GM23338 (cell line): ENCODE measurements around the gene ATP8A1. TPM values are rescaled to one million over a fixed set of nuclear protein-coding genes. Genes with fewer than 3 reads are reported as not detected.

ENCODE experiments used
- ATAC-seq: fragments of 200-7000 bp; cut with Tn5 transposase; 3 replicates; pipeline ENCODE4 v1.9.1; 2020
- DNase-seq: peaks from one replicate; pipeline ENCODE4 v3.0.0-alpha.2; 2015; ENCODE audit warnings: low spot score
- H2AFZ ChIP-seq: fragments of 200-600 bp; sonication (generic); 2 replicates; pipeline ENCODE4 v1.8.0; 2016; ENCODE audit warnings: antibody characterized with exemption, mild to moderate bottlenecking, moderate library complexity
- H3F3A ChIP-seq: fragments of 200-600 bp; sonication (generic); replicated peaks from 2 replicates; pipeline ENCODE4 v1.8.0; 2017; ENCODE audit warnings: antibody characterized with exemption, mixed run types, low read depth
- H3K27ac ChIP-seq: fragments of 200-600 bp; sonication (generic); 2 replicates; pipeline ENCODE4 v1.6.1; 2016; ENCODE audit warnings: low read depth
- H3K27me3 ChIP-seq: fragments of 200-600 bp; sonication (generic); 2 replicates; pipeline ENCODE4 v1.8.0; 2016; ENCODE audit warnings: mild to moderate bottlenecking, mixed run types, moderate library complexity; ENCODE audit not compliant: insufficient read depth
- H3K36me3 ChIP-seq: fragments of 200-600 bp; sonication (generic); 2 replicates; pipeline ENCODE4 v1.8.0; 2016; ENCODE audit warnings: mild to moderate bottlenecking; ENCODE audit not compliant: insufficient read depth
- H3K4me1 ChIP-seq: fragments of 200-600 bp; sonication (generic); 2 replicates; pipeline ENCODE4 v1.8.0; 2016; ENCODE audit warnings: mild to moderate bottlenecking, moderate library complexity; ENCODE audit not compliant: insufficient read depth
- H3K4me2 ChIP-seq: fragments of 200-600 bp; sonication (generic); 2 replicates; pipeline ENCODE4 v1.7.1; 2017; ENCODE audit warnings: mixed run types
- H3K4me3 ChIP-seq: fragments of 200-600 bp; sonication (generic); 2 replicates; pipeline ENCODE4 v1.6.1; 2016; ENCODE audit warnings: mixed run types
- H3K79me2 ChIP-seq: fragments of 200-600 bp; sonication (generic); replicated peaks from 2 replicates; pipeline ENCODE4 v1.8.0; 2017; ENCODE audit warnings: mild to moderate bottlenecking; ENCODE audit not compliant: insufficient read depth
- H3K9me2 ChIP-seq: fragments of 200-600 bp; sonication (generic); 2 replicates; pipeline ENCODE4 v1.8.0; 2017; ENCODE audit not compliant: insufficient read depth
- H4K20me1 ChIP-seq: fragments of 200-600 bp; sonication (generic); replicated peaks from 2 replicates; pipeline ENCODE4 v1.8.0; 2017; ENCODE audit warnings: mild to moderate bottlenecking; ENCODE audit not compliant: insufficient read depth
- H3K27ac Mint-ChIP-seq: 2 replicates; pipeline ENCODE4 v1.8.0; 2020; ENCODE audit warnings: inconsistent platforms, mild to moderate bottlenecking, moderate library complexity, mixed read lengths
- H3K27me3 Mint-ChIP-seq: 3 replicates; pipeline ENCODE4 v1.8.0; 2022; ENCODE audit warnings: low read depth, mild to moderate bottlenecking, moderate library complexity, mixed read lengths, inconsistent platforms; ENCODE audit not compliant: insufficient read depth, poor library complexity
- H3K36me3 Mint-ChIP-seq: 3 replicates; pipeline ENCODE4 v1.8.0; 2021; ENCODE audit warnings: low read depth, mild to moderate bottlenecking, inconsistent platforms, moderate library complexity, mixed read lengths
- H3K4me1 Mint-ChIP-seq: 3 replicates; pipeline ENCODE4 v1.8.0; 2020; ENCODE audit warnings: mild to moderate bottlenecking, inconsistent platforms, mixed read lengths
- H3K4me3 Mint-ChIP-seq: 3 replicates; pipeline ENCODE4 v1.8.0; 2021; ENCODE audit warnings: moderate library complexity, mild to moderate bottlenecking, inconsistent platforms, mixed read lengths
- H3K9me3 Mint-ChIP-seq: 3 replicates; pipeline ENCODE4 v1.8.0; 2020; ENCODE audit warnings: moderate library complexity, mild to moderate bottlenecking, inconsistent platforms, mixed read lengths
- CREB1 ChIP-seq: fragments of 250-450 bp; sonication (Bioruptor Pico); IDR thresholded peaks from 2 replicates; pipeline ENCODE4 v1.5.0; 2020; ENCODE audit warnings: low read depth, mild to moderate bottlenecking, moderate library complexity
- EZH2 ChIP-seq: fragments of 200-600 bp; sonication (generic); IDR thresholded peaks from one replicate; pipeline ENCODE4 v1.8.0; 2017; ENCODE audit warnings: antibody characterized with exemption, mild to moderate bottlenecking, low read depth; ENCODE audit not compliant: unreplicated experiment
- EZH2phosphoT487 ChIP-seq: fragments of 200-600 bp; sonication (generic); IDR thresholded peaks from one replicate; pipeline ENCODE4 v1.8.1; 2018; ENCODE audit warnings: antibody characterized with exemption; ENCODE audit not compliant: unreplicated experiment
- JUNB ChIP-seq: IDR thresholded peaks from one replicate; pipeline ENCODE4 v1.6.1; 2016; ENCODE audit warnings: antibody characterized with exemption; ENCODE audit not compliant: unreplicated experiment
- NANOG ChIP-seq: IDR thresholded peaks from 2 replicates; pipeline ENCODE4 v1.6.1; 2016; ENCODE audit warnings: antibody characterized with exemption, borderline replicate concordance
- POLR2AphosphoS5 ChIP-seq: IDR thresholded peaks from 2 replicates; pipeline ENCODE4 v1.6.1; 2016; ENCODE audit warnings: antibody characterized with exemption, low read depth
- REST ChIP-seq: IDR thresholded peaks from one replicate; pipeline ENCODE4 v1.6.1; 2018; ENCODE audit warnings: antibody characterized with exemption; ENCODE audit not compliant: unreplicated experiment
- STAT1 ChIP-seq: IDR thresholded peaks from one replicate; pipeline ENCODE4 v1.6.1; 2016; ENCODE audit warnings: antibody characterized with exemption; ENCODE audit not compliant: unreplicated experiment
- ZNF114 ChIP-seq: fragments of 250-450 bp; sonication (Bioruptor Pico); IDR thresholded peaks from 2 replicates; pipeline ENCODE4 v1.5.0; 2020; ENCODE audit warnings: mild to moderate bottlenecking, moderate library complexity
- ZNF331 ChIP-seq: fragments of 250-450 bp; sonication (Bioruptor Pico); IDR thresholded peaks from 2 replicates; pipeline ENCODE4 v1.5.0; 2020; ENCODE audit warnings: low read depth, mild to moderate bottlenecking, moderate library complexity
- ZNF462 ChIP-seq: fragments of 250-450 bp; sonication (Bioruptor Pico); IDR thresholded peaks from 2 replicates; pipeline ENCODE4 v1.5.0; 2020; ENCODE audit warnings: mild to moderate bottlenecking, moderate library complexity
- polyA plus RNA-seq: library from polyadenylated mRNA; unstranded; fragments of >200 nt; fragmentation: Nextera tagmentation; extraction: Ambion mirVana; gene quantifications from 2 replicates; pipeline ENCODE4 v1.2.1, GENCODE V29; 2016
- total RNA-seq: library from RNA; depleted of rRNA; stranded (reverse); fragments of >200 nt; shearing (Covaris generic); gene quantifications from 2 replicates; pipeline ENCODE4 v1.2.3, GENCODE V29; 2014
- TF ChIP-seq, protein P1 (sequence below), 2 experiments: fragments of 200-600 bp in 1 of 2; sonication (generic) in 1 of 2; conservative IDR thresholded peaks; 2 replicates each; pipeline versions ENCODE4 v1.5.1 to v1.6.1; 2016 to 2017; ENCODE audit warnings: antibody characterized with exemption in 2 of 2, low read depth in 2 of 2, mild to moderate bottlenecking in 2 of 2, moderate library complexity in 1 of 2
- TF ChIP-seq, protein P2 (sequence below): IDR thresholded peaks from 2 replicates; pipeline ENCODE4 v1.6.1; 2016; ENCODE audit warnings: antibody characterized with exemption

The ATP8A1 gene
- total and polyA plus RNA-seq, 2 experiments from 2014 or later: 6.8 to 66.3 TPM

GRCh38 chr4:42391355-42391664 is 265.6 kb downstream of the ATP8A1 start:
- no peak for ATAC-seq
- H3K36me3 Mint-ChIP-seq: no peaks in the 10 kb centered on the region
- no peak overlapping the region for H2AFZ ChIP-seq
- DNase-seq: no peak
- H3K36me3 ChIP-seq: no peaks in the 10 kb centered on the region
- no peak overlapping the region for H3K4me3 ChIP-seq
- peaks cover 20% of the 10 kb centered on the region for H3K4me1 ChIP-seq
- no peaks in the 10 kb centered on the region for H3F3A ChIP-seq
- H3K9me3 Mint-ChIP-seq: no peaks in the 10 kb centered on the region; the same call in 2 of the 3 replicates
- H4K20me1 ChIP-seq: no peaks in the 10 kb centered on the region
- peaks cover 32% of the 10 kb centered on the region for H3K27me3 Mint-ChIP-seq
- no peak overlapping the region for H3K4me2 ChIP-seq
- no peak overlapping the region for H3K27ac Mint-ChIP-seq
- no peaks in the 10 kb centered on the region for H3K9me2 ChIP-seq
- TF ChIP-seq ZNF114 (CRISPR knock-in tag) (no peak), REST (no peak), EZH2phosphoT487 (no peak), POLR2AphosphoS5 (no peak), CREB1 (no peak), EZH2 (no peak), ZNF462 (CRISPR knock-in tag) (no peak), NANOG (no peak), JUNB (no peak), STAT1 (no peak), ZNF331 (CRISPR knock-in tag) (no peak)
- TF ChIP-seq, protein P1, sequence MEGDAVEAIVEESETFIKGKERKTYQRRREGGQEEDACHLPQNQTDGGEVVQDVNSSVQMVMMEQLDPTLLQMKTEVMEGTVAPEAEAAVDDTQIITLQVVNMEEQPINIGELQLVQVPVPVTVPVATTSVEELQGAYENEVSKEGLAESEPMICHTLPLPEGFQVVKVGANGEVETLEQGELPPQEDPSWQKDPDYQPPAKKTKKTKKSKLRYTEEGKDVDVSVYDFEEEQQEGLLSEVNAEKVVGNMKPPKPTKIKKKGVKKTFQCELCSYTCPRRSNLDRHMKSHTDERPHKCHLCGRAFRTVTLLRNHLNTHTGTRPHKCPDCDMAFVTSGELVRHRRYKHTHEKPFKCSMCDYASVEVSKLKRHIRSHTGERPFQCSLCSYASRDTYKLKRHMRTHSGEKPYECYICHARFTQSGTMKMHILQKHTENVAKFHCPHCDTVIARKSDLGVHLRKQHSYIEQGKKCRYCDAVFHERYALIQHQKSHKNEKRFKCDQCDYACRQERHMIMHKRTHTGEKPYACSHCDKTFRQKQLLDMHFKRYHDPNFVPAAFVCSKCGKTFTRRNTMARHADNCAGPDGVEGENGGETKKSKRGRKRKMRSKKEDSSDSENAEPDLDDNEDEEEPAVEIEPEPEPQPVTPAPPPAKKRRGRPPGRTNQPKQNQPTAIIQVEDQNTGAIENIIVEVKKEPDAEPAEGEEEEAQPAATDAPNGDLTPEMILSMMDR (conservative IDR thresholded peaks at IDR 0.05; ENCODE audit: low read depth in 2 of 2): no peak
- TF ChIP-seq, protein P2, sequence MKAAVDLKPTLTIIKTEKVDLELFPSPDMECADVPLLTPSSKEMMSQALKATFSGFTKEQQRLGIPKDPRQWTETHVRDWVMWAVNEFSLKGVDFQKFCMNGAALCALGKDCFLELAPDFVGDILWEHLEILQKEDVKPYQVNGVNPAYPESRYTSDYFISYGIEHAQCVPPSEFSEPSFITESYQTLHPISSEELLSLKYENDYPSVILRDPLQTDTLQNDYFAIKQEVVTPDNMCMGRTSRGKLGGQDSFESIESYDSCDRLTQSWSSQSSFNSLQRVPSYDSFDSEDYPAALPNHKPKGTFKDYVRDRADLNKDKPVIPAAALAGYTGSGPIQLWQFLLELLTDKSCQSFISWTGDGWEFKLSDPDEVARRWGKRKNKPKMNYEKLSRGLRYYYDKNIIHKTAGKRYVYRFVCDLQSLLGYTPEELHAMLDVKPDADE: no peak
- H3K4me3 Mint-ChIP-seq: no peak overlapping the region
- peaks cover 38% of the 10 kb centered on the region for H3K4me1 Mint-ChIP-seq
- peaks cover 19% of the 10 kb centered on the region for H3K27me3 ChIP-seq
- no peaks in the 10 kb centered on the region for H3K79me2 ChIP-seq
- no peak overlapping the region for H3K27ac ChIP-seq
